Measurements from ENCODE around the gene PCDHGC4.

The PCDHGC4 gene

DNA sequence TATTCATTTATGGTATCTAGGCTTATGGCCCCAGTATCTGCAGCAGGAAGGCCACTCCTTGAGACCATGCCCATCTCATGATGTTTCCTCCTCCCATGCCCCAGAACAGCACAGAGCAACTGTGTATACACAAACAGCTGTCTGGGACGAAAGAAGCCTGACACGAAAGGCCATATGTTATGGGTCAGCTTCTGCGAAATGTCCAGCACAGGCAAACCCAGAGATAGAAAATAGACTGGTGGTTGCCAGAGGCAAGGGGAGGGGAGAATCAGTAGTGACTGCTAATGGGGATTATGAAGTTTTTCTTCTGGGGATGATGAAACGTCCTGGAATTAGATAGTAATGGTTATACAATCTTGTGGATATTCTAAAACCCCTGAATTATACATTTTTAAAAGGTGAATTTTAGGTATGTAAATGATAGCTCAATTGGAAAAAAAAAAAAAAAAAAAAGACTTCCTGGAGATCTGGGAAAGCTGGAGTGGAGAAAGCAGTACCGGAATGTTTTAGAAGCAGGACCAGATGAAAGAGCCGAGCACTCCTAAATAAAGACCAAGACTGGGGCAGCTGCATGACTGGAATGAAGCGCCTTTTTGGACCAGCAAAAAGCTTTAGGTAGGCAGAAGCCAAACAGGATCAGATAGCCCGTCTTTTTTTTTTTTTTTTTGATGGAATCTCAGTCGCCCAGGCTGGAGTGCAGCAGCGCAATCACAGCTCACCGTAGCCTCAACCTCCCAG lies 33.2 kb downstream of the PCDHGC4 start:
- TF ChIP-seq, protein P1, sequence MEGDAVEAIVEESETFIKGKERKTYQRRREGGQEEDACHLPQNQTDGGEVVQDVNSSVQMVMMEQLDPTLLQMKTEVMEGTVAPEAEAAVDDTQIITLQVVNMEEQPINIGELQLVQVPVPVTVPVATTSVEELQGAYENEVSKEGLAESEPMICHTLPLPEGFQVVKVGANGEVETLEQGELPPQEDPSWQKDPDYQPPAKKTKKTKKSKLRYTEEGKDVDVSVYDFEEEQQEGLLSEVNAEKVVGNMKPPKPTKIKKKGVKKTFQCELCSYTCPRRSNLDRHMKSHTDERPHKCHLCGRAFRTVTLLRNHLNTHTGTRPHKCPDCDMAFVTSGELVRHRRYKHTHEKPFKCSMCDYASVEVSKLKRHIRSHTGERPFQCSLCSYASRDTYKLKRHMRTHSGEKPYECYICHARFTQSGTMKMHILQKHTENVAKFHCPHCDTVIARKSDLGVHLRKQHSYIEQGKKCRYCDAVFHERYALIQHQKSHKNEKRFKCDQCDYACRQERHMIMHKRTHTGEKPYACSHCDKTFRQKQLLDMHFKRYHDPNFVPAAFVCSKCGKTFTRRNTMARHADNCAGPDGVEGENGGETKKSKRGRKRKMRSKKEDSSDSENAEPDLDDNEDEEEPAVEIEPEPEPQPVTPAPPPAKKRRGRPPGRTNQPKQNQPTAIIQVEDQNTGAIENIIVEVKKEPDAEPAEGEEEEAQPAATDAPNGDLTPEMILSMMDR (IDR thresholded peaks at IDR 0.05; ENCODE audit: low read depth, low read length) = no peak
- DNase-seq (ENCODE audit: extremely low read depth, low read depth) = no peak

DNA sequence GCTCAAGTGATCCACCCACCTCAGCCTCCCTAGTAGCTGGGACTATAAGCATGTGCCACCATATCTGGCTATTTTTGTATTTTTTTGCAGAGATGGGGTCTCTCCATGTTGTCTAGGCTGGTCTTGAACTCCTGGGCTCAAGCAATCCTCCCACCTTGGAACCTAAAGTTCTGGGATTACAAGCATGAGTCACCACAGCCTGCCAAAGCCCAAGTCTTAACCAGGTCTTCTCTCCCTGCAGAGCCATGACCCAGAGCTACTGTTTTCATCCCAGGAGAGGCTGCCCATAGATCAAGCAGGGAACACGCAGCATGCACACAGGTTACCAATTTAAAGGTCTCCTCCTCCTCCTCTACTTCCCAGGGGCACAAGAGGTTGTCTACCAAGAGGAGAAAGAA lies 33.8 kb downstream of the PCDHGC4 start:
- TF ChIP-seq, protein P1 (IDR thresholded peaks at IDR 0.05; ENCODE audit: low read depth, low read length) = no peak
- DNase-seq (ENCODE audit: extremely low read depth, low read depth) = no peak

DNA sequence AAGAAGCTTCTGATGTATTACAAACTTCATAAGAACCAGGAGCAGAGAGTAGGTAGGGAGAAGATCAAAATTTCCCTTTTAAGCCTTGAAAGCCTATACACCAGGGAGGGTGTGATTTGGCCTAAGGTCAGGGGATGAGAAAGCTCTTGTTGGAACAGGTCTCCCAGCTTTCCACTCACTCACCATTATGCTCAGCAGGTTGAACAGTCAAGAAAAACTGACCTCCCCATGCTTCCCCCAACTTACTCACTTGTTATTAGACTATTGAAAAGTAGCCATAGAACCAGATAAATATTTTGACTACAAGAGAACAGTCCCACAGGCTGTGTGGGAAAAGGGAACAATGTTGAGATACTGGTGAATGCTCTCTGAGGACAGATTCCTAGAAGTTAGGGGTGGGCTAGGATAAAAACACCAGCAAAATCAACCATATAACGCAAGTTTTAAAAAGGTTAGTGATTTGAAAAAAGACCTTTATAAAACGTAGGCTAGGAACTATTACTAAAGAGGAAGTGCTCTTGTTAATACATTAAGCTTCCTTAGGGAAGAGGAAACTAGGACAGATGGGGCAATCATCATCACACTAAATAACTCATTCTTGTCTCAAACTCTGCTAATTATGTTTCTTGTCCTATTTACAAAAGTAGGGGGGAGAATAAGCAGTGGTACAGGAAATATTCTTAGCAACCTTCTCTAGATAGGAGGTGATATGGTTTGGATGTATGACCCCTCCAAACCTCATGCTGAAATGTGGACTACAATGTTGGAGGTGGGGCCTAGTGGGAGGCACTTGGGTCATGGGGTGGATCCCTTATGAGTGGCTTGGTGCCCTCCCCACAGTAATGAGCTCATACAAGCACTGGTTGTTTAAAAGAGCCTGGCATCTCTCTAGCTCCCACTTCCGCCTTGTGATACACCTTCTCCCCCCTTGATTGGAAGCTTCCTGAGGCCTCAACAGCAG lies 35.1 kb downstream of the PCDHGC4 start:
- no peak for DNase-seq (ENCODE audit: extremely low read depth, low read depth)

DNA sequence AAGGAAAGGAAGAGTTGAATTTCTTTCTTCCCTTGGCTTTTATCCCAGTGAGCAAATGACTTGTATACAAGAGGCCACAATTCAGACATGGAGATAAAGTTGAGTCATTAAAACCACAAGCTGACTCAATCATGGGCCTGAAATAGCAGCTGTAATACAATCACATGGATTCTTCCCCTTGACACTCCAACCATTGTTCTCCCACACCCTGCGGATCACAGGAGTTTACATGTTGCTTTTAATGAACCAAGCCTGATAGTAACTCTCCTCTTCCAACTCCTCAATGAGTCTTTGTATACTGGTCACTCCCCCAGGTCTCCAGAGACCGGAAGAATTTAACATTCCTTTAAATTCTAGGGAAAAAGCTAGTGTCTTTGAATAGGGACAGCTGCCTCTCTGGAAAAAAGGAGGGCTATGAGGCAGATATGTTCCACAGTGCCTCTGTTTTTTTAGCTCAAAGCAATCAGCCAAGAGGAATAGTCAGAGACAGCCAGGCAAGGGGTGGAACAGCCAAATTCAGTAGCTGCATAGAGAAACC lies 36.5 kb downstream of the PCDHGC4 start:
- DNase-seq (ENCODE audit: extremely low read depth, low read depth) = peak; percentile 96
- TF ChIP-seq, protein P1 (IDR thresholded peaks at IDR 0.05; ENCODE audit: low read depth, low read length) = no peak

More for the DNA sequence above, 35.1 kb downstream of the PCDHGC4 start:
- TF ChIP-seq, protein P1 (IDR thresholded peaks at IDR 0.05; ENCODE audit: low read depth, low read length) = no peak

DNA sequence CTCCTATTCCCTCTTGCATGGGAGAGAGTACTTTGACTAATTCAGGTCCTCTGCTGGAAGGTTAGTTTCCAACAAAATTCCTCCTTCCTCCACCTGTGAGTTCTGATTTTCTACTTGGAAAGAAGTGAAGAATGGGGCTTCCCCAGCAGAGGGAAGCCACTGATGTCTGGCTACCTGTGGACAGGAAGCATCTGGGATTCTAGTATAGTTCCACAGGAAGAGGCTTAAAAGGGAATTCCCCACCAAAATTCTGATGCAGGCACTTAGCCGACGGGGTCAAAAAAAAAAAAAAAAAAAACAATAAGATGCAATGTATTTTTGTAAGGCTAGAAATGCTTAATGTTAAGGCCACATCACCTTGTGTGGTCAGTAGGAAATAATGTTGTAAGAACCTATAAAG lies 37.5 kb downstream of the PCDHGC4 start:
- TF ChIP-seq, protein P1 (IDR thresholded peaks at IDR 0.05; ENCODE audit: low read depth, low read length) = no peak
- no peak for DNase-seq (ENCODE audit: extremely low read depth, low read depth)

DNA sequence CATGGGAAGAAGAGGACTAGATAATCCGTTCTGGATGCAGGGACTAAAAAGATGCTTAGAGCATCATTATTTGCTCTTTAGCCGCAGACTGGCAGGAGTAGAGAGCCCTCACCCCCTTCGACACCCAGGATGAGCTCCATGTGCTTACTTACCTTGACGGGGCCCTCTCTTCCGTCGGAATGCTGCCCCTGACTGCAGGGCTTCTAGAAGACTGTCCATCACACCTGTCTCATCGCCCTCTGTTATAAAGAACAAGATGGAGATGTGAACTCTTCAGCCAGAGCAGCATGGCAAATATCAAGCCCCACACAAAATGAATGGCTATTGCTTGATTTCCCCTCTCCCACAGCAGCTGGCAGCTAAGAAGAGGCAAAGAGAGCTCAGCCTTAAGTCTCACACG lies 39.2 kb downstream of the PCDHGC4 start:
- DNase-seq (ENCODE audit: extremely low read depth, low read depth) = no peak
- TF ChIP-seq, protein P1 (IDR thresholded peaks at IDR 0.05; ENCODE audit: low read depth, low read length) = no peak
